ENCODE results near the gene CARHSP1. TPM values are rescaled to one million over a fixed set of nuclear protein-coding genes. Genes with fewer than 3 reads are reported as not detected.

The CARHSP1 gene
- total RNA-seq, 1 experiment from 2014 or later, result 79.7 TPM

- ChIA-PET RAD21 (ENCODE audit: low non-redundant PET in 1 of 2, low total read pairs in 2 of 2, uncharacterized antibody in 2 of 2, unreplicated experiment in 2 of 2) (no interaction called here), CTCF (interaction anchor here (0.8 to 0.9 kb wide), 2 partner anchors 9 to 18 kb away, joined by 4 to 5 read pairs; no protein-coding TSS in a partner anchor), POLR2A (interaction anchor here (0.6 kb wide), 1 partner anchor 9 kb away, joined by 3 read pairs; no protein-coding TSS in a partner anchor)
- BruUV-seq (replicated peaks), result no TSS peak
- TF ChIP-seq POLR2AphosphoS5 (IDR thresholded peaks at IDR 0.05; ENCODE audit: low read depth, low read length) (no peak), EZH2 (IDR thresholded peaks at IDR 0.05) (no peak), MAX (IDR thresholded peaks at IDR 0.05) (no peak), RAD21 (IDR thresholded peaks at IDR 0.05; ENCODE audit: low read depth) (no peak), FOSL1 (IDR thresholded peaks at IDR 0.05; ENCODE audit: low read depth) (no peak), POLR2A (IDR thresholded peaks at IDR 0.05; ENCODE audit: borderline replicate concordance, extremely low read depth, insufficient read depth, insufficient read length) (no peak), YY1 (IDR thresholded peaks at IDR 0.05; ENCODE audit: extremely low read depth, insufficient replicate concordance, low read depth, low read length) (no peak), ZNF274 (IDR thresholded peaks at IDR 0.05; ENCODE audit: low read depth, low read length) (no peak), EGR1 (IDR thresholded peaks at IDR 0.05; ENCODE audit: low read depth) (no peak), CBX3 (IDR thresholded peaks at IDR 0.05; ENCODE audit: low read depth) (no peak), ELF1 (IDR thresholded peaks at IDR 0.05; ENCODE audit: borderline replicate concordance, low read depth) (no peak), ZBTB33 (IDR thresholded peaks at IDR 0.05; ENCODE audit: extremely low read depth, insufficient replicate concordance, low read length) (no peak)
- Histone ChIP-seq H3K9me3 (ENCODE audit: control insufficient read depth in 1 of 2, insufficient read depth in 1 of 2, low read depth in 1 of 2, low read length in 2 of 2) (no peaks in the 10 kb centered on the region), H3K27ac (ENCODE audit: low read depth, low read length) (no peak overlapping the region), H3K4me2 (ENCODE audit: low read length) (no peak overlapping the region), H2AFZ (ENCODE audit: low read depth, low read length, poor library complexity, severe bottlenecking) (no peak overlapping the region), H4K20me1 (ENCODE audit: insufficient read depth) (no peaks in the 10 kb centered on the region), H3K79me2 (ENCODE audit: insufficient read depth, low read length) (no peaks in the 10 kb centered on the region), H3K9ac (ENCODE audit: low read length) (no peak overlapping the region), H3K36me3 (ENCODE audit: control insufficient read depth in 1 of 2, insufficient read depth in 2 of 2, low read length in 2 of 2) (no peaks in the 10 kb centered on the region), H3K27me3 (ENCODE audit: insufficient read depth, low read length) (no peaks in the 10 kb centered on the region), H3K4me1 (ENCODE audit: control insufficient read depth in 1 of 2, insufficient read depth in 2 of 2, low read length in 2 of 2) (peaks cover 21 to 52% of the 10 kb centered on the region in 2 experiments), H3K4me3 (replicated peaks in 1 of 2; ENCODE audit: low read depth in 1 of 2, low read length in 2 of 2) (no peak overlapping the region), H3K9me2 (ENCODE audit: insufficient read depth) (no peaks in the 10 kb centered on the region)
- no peak for DNase-seq (ENCODE audit: low read depth, low spot score)
- no peak for ATAC-seq
- intact Hi-C loops (cut with micrococcal nuclease), result no loop called here
These were observed 14.0 kb upstream of the CARHSP1 start for GRCh38 chr16:8882725-8883377.
